HG03575 (cell line): ENCODE results near the gene SRD5A3.
A peak's percentile ranks its signal among the peaks of the same experiment; 100 is the strongest.
"Not testable (repeated sequence)": the region's sequence is repeated elsewhere in the genome, so short reads cannot be mapped to it uniquely, and the experiment has no call there.

Experiments used
- ATAC-seq: cut with Tn5 transposase; IDR thresholded peaks from one replicate; pipeline ENCODE4 v1.9.1; 2021; ENCODE audit not compliant: unreplicated experiment, insufficient number of reproducible peaks, low FRiP score; ENCODE audit errors: extremely low read depth

Gene SRD5A3

DNA sequence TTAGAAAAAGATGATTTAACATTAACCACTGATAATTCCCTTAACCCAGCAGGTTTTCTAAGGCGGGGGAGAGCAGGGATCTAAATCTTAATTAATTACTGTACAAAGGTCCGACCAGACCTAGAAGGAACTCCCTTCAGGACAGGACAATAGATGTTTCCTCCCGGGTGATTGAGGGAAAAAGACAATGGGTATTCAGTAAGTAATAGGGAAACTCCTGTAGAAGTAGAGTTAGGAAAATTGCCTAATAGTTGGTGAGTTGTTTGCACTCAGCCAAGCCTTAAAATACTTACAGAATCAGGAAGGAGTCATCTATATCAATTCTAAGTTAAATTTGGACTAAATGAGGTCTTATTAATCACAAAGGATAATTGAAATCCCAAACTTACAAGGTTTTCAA lies 5.8 kb upstream of the SRD5A3 start:
- no peak for ATAC-seq

DNA sequence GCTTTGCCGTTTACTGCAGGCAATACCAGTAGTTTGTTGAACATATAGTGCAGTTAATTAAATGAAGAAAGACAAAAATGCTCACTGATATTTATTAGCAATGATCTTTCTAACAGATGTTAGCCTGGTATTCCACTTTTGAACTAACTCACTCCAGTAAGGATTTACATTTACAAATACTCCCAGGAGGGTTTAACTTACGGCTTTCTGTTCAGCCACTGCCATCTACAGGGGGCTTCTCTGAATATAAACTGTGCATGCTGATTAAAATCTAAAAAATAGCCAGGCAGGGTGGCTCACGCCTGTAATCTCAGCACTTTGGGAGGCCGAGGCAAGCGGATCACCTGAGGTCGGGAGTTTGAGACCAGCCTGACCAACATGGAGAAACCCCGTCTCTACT lies 2.2 kb upstream of the SRD5A3 start:
- no peak for ATAC-seq

DNA sequence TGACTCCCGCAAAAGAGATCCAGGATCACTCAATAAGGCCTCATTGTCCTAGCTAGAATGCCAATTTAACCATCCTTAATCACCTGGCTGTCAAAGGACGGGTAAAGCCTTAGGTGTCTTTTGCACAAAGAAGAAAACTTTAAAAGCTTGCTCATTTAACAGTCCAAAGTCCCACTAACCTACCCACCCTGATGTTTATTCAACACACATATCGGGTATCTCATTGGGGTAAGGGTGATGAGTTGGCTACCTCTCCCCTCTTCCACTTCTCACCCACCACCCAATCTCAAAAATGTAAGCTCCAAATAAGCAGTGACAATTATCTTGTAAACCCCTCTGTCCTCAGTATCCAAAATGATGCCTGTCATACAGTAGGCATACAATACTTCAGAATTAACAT lies 988 bp upstream of the SRD5A3 start:
- no peak for ATAC-seq

DNA sequence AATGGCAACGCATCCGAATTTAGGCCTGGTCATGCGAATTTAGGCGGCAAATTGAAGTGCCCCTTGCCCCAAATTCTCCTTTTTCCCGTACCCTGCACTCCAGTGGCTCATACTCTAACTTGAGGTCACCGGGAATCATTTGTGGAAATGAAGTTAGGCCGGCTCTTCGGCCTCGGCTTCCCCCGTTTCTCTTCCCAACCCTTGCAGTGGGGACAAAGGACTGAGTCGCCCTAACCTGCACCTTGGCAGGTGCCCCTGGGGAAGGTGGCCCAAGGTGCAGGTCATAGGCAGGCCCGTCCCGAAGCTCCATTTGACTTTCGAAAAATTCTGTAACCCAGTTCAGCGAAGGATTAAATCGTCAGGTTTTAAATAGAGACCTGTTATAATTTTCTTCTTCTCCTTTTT lies 811 bp downstream of the SRD5A3 start:
- ATAC-seq = no peak

DNA sequence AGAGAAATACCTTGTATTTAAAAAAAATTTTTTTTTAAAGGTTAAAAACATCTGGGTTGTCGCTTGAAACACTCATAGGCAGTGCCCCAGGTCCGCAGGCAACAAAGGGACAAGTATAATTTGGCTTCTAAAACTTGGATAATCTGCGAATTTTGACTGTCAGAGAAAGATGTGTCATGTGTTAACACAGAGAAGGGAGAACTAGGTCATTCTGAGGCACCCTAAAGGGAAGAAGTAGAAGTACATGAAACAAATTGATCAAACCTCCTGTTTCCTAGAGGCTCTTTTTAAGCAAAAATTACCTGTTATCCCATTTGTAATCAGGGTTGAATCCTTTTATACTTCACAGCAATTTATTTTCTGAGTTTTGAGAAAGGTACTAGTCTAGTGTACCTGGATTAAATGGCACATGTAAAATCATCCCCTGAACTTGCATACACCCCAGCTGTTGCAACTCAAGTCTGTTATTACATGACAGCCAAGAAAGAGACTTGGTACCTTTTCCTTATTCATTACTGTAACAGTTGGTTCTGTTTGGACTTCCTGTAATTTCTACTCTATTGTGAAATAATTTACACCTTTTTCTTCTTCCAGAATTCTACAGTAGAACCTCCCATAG lies 1.7 kb downstream of the SRD5A3 start:
- ATAC-seq = no peak

DNA sequence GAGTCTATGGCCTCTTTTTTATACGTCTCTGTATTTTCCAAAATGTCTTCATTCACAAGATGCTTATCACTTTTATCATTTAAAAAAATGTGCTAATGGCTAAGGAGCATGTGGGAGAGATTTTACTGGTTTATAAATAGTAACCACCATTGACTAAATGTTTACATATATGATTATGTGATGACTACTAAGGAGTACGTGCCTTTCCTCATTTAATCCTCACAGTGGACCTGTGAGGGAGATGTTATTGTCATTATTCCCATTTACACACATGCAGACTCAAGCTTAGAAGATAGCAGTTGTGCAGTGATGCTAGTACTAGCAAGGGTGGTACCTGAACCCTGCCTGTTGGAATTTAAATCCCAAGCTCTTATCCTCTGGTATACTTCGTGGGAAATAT lies 2.4 kb downstream of the SRD5A3 start:
- no peak for ATAC-seq

DNA sequence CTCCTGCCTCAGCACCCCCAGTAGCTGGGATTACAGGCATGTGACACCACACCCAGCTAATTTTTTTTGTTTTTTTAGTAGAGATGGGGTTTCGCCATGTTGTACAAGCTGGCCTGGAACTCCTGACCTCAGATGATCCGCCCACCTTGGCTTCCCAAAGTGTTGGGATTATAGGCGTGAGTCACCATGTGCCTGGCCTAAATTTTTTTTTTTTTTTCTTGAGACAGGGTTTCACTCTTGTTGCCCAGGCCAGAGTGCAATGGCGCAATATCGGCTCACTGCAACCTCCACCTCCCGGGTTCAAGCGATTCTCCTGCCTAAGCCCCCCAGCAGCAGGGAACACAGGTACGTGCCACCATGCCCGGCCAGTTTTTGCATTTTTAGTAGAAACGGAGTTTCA lies 4.8 kb downstream of the SRD5A3 start:
- ATAC-seq = not testable (repeated sequence)

DNA sequence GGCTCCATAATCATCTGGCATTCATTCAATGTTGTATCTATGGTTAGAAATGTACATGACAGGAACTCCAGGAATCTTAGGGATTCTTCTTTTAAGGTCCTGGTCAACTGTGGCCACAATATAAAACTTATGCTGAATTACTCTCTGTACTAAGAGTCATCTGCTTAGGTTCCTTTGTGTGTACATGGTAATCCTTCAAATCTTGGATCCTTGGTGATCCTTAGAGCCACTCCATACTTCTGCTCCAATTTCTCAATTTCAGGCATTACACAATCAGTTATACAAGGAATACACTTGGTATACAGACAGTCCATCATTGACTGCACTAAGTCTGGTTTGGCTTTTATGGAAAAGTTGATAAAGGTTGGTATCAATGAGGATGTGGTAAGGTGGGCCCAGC lies 5.8 kb downstream of the SRD5A3 start:
- no peak for ATAC-seq

DNA sequence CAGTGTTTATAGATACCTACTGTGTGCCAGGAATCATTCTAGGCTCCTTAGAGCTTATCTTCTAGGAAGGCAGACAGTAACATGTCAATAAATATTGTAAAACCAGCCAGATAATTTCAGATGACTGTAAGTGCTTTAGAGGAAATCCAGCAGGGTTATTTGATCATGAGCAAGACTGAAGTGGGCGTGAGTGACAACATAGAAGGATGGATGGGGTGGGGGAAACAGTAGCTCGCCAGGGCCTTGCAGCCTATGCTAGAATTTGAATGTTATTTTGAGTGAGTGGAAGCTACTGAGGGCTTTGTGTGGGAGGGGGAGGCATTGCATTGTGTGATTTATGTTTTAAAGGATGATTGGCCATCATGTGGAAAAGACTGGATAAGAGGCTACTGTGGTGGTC lies 6.7 kb downstream of the SRD5A3 start:
- ATAC-seq = no peak

DNA sequence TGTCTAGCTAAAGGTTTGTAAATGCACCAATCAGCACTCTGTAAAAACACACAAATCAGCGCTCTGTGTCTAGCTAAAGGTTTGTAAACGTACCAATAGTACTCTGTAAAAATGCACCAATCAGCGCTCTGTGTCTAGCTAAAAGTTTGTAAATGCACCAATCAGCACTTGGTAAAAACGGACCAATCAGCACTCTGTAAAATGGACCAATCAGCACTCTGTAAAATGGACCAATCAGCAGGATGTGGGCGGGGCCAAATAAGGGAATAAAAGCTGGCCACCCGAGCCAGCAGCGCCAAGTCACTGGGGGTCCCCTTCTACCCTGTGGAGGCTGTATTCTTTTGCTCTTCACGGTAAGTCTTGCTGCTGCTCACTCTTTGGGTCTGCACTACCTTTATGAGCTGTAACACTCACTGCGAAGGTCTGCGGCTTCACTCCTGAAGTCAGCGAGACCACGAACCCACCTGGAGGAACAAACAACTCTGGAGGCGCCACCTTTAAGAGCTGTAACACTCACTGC lies 7.2 kb downstream of the SRD5A3 start:
- not testable (repeated sequence) for ATAC-seq

DNA sequence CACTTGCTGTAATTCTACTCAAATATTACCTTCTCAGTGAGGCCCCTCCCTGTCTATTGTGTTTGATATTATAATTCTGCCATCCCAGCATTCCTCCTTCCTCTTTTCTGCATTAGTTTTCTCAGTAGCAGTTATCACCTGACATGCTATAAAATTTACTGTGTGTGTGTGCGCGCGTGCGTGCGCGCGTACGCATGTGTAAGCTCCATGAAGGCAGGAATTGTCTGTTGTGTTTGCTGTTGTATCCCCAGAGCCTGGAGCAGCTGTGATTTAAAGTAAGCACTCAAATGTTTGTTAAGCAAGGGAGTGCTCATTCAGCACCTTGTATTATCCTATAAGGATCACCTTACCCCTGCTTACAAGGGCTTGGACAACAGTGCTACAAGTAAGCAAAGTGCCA lies 8.6 kb downstream of the SRD5A3 start:
- no peak for ATAC-seq

DNA sequence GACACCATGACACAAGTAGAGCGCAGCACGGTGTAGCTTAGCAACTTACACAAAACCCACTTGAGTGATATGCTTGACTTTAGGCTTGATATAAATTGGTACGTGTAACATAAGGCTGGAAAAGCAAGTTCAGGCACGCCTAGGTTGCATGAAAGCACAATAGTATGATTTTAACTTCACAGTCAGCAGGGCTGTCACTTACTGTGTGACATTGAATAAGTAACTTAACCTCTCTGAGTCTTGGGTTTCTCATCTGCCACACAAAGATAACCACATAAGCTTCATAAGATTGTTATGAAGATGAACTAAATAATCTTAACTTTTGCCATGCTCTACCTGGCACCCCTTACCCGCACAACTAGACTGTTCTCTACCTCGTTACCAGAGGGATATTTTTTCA lies 9.5 kb downstream of the SRD5A3 start:
- no peak for ATAC-seq

DNA sequence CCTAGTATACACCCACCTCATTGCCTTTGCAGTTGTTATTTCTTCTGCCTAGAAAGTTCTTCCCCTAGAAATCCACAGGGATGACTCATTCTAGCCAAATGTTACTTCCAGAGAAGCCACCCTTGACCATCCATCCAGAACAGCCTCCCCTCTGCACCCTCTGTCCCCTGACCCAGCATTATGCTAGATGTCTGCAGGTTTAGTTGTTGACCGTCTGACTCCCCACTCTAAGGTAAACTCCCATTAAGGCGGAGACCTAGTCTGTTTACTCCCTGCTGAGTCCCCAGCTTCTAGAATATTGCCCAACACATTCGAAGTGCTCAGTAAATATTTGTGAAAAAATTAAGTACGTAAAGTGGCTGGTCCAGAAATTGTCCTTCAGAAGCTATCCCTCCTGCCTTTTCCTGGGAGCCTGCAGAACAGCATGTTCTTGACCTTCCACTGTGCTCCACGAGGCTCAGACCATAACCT lies 11.0 kb downstream of the SRD5A3 start:
- no peak for ATAC-seq

DNA sequence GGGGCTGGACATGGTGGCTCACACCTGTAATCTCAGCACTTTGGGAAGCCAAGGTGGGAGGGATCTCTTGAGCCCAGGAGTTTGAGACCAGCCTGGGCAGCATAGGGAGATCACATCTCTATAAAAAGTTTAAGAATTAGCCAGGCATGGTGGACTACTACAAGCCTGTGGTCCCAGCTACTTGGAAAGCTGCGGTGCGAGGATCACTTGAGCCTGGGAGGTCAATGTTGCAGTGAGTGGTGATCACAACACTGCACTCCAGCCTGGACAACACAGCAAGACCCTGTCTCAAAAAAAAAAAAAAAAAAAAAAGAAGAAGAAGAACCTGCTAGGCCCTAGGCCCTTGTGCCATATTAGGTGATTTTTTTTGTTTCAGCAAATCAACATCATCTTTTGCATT lies 12.2 kb downstream of the SRD5A3 start:
- ATAC-seq = no peak

DNA sequence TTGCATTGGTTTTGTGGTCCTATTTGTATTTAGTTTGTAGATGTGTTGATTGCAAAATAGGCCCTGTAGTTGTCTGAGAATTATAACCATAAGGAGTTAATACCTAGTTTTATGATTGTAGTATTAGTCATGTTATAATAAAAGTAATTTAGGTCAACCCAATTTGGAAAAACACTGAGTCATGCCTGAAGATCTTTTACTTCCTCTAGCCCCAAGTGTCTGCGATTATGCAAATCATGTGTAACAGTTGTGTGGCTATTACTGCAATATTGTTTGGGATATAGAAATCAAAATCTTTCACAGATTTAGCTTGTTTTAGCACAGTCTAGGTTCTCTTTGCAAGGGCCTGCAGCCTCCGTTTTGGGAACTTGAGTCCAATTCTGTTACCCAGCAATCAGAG lies 12.6 kb downstream of the SRD5A3 start:
- peak; percentile 72 for ATAC-seq

DNA sequence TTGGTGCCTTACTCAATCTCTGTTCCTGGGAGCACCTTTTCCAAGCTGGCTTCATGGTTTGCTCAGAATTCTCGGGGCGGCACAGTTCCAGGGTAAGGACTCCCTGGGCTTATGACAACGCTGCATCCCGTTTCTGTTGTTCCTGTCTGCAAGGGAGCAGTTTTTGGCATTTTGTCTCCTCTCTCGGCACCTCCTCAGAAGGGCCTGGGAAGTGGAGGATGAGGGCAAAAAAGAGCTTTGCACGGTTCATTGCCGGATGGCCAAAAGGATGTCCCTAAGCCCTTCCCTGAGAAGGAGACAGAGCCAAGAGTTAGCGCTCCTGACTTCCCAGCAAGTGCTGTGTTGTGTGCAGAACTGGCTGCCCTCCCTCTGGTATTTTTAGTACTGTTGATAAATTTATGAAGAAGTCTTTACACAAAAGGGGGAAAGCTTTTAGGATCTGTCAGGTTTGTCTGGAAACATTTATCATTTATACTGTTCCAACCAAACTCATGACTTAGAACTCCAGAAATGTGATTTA lies 13.4 kb downstream of the SRD5A3 start:
- ATAC-seq = no peak

DNA sequence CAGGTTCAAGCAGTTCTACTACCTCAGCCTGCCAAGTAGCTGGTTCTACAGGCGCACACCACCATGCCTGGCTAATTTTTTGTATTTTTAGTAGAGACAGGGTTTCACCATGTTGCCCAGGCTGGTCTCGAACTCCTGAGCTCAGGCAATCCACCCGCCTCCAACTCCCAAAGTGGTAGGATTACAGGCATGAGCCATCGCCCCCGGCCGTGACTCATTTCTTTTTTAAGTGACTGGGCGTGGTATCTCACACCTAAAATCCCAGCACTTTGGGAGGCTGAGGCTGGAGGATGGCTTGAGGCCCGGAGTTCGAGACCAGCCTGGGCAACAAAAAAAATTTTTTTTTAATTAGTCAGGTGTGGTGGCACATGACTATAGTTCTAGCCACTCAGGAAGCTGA lies 16.9 kb downstream of the SRD5A3 start:
- not testable (repeated sequence) for ATAC-seq

DNA sequence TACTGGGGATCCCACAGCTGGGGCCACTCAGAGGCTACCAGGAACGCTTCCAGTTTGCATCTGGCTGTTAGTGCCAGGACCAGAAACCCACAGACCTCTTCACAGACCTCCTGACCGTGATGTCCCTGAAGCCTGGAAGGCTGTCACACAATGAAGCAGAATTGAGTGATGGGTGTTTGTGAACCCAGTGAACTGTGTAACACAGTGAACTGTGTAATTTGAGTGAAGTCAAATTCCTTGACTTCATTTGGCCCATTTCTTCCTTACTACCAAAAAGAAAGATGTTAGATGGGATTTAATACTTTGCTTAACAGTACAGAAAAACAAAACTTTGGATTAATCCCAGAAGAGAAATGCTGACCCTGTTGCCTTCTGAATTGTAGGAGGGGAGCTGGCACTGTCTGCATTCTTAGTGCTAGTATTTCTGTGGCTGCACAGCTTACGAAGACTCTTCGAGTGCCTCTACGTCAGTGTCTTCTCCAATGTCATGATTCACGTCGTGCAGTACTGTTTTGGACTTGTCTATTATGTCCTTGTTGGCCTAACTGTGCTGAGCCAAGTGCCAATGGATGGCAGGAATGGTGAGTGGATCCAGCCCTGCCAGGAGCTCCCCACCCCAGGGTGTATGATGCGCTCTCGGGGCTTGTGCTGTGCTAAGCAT lies 17.8 kb downstream of the SRD5A3 start:
- ATAC-seq = no peak

DNA sequence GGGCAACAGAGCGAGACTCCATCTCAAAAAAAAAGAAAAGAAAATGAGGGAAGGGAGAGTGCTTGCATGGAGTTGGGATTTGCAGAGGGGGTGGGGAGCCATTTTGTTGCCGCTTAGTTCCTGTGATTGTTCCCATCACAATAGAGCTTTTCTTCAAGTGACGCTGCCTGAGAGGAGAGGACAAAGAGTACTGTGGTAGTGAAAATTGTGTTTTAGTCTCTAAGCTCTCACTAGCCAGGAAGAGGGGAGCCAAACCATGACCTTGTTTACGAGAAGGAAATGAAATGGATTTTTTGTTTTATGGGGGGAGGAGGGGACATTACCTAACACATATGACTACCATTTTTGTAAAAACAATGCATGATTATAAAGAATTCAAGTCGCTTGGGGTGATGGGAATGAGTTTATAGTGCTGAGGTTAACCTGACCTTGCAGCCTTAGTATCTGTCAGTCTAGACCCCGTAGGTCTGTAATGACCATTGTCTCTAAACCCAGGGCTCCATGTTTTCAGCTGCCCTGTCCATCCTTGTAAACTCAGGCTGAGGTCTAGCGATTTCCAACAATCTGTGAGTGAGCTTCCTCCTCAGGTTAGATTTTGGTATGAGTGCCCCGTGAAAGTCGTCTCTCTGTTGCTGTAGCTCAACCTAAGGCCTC lies 18.8 kb downstream of the SRD5A3 start:
- ATAC-seq = no peak

DNA sequence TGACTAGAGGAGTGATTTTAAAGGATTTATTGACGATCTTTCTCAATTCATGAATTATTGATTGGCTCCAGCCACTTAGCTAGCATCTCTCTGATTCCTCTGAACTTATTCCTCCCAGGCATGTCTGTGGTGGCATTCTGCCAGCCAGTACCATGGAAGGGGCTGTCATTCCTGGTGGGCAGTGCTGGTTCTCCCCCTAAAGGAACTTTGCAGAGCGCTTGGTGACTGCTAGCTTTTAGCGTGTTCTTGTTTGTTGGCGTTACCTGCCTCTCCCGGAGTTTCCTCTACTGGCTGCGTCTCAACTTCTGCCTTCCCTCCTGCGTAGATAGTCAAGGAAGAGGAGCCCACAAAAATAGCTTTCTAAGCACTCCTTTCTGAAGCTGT lies 19.3 kb downstream of the SRD5A3 start:
- no peak for ATAC-seq
